Bone marrow (tissue), 2 donors: Measurements from ENCODE around the gene ZFPM1.

Experiments used
- DNase-seq, 2 donors: peaks; one replicate each; lab custom pipeline; 2025; lab: John Stamatoyannopoulos, UW

ZFPM1 gene

DNA sequence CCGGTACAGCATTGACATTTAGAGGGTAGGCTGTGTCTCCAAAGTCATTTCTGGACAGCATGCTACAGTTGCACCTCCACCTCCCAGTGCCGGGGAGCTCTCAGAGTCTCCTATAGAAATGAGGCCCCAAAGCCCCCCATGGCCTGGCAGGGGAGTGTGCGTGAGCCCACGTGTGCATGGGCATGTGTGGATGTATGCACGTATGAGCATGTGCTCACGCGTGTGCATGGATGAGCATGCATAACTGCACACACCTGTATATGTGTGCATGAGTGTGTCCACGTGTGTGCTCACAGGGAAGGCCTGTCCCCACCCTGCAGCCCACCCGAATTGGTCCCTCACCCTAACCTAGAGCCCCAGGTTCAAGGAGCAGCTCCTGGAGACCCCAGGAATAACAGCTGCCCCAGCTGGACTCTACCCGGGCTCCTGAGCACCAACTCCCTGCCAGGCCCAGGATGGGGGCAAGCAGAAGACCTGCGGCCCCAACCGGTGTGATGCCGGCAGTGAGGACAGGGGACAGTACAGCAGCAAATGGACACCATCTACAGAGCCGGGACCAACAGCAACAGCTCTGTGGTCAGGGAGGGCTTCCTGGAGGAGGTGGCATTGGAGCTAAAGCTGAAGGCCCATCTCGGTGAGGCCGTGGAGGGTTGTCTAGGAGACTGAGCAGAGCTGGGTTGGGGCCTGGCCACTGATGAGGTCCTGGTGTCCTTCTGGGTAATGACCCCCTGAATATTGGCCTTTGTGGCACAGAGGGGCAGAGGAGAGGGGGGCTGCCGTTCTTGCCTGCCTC lies 35.2 kb upstream of the ZFPM1 start:
- no peak for DNase-seq

DNA sequence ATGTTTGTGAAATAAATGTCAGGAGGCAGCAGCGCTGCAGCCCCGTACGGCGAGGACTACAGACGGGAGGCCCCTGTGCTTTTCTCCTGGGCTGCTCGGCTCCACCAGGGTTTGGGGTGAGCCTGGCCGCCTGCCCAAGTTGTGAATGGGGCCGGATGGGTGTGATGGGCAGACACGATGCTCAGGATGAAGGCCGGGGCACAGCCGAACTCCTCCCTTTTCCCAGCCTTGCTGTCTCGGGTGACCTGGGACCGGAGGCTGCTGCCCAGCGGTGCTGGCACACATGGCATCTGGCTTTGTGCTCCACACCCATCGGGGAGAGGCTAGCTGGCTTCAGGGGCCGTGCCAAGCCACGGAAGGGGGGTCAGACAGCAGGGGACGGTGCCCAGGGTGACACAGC lies 34.2 kb upstream of the ZFPM1 start:
- no peak for DNase-seq

DNA sequence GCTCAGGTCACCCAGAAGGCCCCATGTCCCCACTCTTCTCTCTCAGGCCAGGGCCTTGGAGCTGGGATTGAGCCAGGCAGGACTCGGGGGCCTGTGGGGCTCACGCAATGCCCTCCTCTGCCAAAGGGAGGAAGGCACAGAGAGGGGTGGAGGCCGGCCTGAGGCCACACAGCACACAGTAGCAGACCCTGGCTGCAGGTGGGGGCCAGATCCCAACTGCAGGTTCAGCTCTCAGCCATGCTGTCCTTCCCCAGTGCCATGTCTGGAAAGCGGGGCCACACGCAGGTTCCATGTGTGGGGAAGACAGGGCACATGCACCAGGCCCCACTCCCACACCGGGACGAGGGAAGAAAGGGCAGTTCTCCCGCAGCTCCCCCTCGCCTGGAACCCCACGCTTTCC lies 33.3 kb upstream of the ZFPM1 start:
- no peak for DNase-seq

DNA sequence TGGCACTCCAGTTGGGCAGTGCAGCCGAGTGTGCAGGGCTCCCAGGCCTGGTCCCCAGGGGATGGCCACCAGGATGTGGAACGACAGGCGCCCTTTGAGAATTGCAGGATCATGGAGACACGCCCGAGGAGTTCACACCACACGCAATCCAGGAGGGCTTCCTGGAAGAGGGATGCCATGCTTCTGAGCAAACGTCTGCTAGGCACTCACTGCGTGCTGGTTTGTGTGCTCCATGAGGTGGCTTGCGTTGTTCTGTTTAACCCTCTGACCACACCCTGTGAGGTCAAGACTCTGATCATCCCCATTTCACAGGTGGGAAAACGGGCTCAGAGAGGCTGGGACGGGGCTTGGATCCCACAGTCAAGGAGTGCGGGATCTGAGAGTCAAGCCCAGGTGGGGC lies 32.6 kb upstream of the ZFPM1 start:
- no peak for DNase-seq

DNA sequence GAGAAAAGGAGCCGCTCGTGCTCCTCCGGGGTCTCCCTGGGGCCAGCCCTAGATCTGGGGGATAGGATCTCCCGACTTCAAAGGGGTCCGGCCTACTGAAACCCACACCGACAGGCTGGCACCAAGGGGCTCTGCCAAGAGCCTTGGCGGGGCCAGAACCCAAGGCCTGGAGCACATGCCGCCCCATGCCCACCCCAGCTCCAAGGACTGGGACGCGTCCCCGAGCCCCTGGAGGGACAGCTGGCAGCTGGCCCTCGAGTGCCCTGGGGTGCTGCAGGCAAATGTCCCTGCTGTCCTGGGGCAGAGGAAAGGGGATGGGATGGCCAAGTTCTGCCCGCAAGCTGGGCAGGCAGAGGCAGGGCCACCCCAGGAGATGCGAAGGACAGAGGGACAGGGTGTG lies 31.8 kb upstream of the ZFPM1 start:
- DNase-seq = no peak

- DNase-seq = no peak
Observed at GRCh38 chr16:88421871-88422433, 31.1 kb upstream of the ZFPM1 start.

DNA sequence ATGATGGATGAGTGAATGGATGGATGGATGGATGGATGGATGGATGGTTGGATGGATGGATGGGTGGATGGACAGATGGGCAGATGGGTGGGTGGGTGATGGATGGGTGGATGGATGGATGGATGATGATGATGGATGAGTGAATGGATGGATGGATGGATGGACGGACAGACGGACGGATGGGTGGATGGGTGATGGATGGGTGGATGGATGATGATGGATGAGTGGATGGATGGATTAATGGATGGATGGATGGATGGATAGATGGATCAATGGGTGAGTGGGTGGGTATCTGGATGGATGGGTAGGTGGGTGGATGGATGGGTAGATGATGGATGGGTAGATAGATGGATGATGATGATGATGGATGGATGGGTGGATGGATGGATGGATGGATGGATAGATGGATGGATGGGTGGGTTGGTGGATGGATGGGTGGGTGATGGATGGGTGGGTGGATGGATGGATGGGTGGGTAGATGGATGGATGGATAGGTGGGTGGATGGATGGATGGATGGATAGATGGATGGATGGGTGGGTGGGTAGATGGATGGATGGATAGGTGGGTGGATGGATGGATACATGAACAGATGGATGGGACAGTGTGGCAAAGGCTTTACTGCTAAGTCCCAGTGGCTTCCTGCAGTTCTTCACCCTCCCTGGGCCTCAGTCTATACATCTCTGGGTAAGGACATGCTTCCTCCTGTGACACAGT lies 30.2 kb upstream of the ZFPM1 start:
- DNase-seq = no peak

DNA sequence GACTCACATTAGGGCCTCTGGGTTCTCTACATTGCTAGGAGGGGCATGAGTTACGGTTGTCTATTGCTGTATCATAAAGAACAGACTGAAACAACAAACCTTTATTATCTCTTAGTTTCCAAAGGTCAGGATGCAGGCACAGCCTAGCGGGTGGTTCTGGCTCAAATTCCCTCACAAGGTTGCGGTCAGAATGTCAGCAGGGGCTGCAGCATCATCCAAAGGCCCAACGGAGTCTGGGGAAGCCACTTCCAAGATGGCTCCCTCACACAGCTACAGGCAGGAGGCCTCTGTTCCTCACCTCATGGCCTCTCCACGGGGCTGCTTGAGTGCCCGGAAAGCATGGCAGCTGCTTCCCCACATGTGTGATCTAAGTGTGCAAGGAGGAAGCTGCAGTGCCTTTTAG lies 29.6 kb upstream of the ZFPM1 start:
- DNase-seq = no peak

- DNase-seq = no peak
Observed at GRCh38 chr16:88424587-88425235, 28.4 kb upstream of the ZFPM1 start.

- DNase-seq = no peak
Observed at GRCh38 chr16:88426018-88426417, 27.1 kb upstream of the ZFPM1 start.

- no peak for DNase-seq
Observed at GRCh38 chr16:88427376-88427775, 25.7 kb upstream of the ZFPM1 start.

DNA sequence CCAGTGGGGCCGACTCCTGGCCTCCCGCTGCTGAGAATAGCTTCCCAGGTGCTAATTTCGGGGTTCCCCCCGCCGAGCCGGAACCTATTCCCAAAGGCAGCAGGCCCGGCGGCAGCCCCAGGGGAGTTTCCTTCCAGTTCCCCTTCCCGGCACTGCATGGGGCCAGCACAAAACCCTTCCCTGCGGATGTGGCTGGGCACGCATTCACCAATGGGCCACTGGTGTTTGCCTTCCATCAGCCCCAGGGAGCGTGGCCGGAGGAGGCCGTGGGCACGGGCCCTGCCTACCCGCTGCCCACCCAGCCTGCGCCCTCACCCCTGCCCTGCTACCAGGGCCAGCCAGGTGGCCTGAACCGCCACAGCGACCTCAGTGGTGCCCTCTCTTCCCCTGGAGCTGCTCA lies 24.9 kb upstream of the ZFPM1 start:
- DNase-seq = no peak

DNA sequence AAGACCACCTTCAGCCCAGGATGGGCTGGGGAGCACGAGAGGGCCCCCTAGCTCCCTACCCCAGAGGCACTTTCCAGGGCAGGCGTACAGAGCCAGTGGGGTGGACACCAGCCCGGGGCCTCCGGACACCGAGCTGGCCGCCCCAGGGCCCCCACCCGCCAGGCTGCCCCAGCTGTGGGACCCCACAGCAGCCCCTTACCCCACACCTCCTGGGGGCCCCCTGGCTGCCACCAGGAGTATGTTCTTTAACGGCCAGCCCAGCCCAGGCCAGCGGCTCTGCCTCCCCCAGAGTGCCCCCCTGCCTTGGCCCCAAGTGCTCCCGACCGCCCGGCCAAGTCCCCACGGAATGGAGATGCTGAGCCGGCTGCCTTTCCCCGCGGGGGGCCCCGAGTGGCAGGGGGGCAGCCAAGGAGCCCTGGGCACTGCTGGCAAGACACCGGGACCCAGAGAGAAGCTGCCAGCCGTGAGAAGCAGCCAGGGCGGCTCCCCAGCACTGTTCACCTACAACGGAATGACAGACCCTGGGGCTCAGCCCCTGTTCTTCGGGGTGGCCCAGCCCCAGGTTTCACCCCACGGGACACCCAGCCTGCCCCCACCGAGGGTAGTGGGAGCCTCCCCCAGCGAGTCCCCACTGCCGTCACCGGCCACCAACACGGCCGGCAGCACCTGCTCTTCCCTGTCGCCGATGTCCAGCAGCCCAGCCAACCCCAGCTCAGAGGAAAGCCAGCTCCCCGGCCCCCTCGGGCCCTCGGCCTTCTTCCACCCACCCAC lies 24.3 kb upstream of the ZFPM1 start:
- no peak for DNase-seq

GRCh38 chr16:88429387-88430184 lies 23.5 kb upstream of the ZFPM1 start:
- no peak for DNase-seq

DNA sequence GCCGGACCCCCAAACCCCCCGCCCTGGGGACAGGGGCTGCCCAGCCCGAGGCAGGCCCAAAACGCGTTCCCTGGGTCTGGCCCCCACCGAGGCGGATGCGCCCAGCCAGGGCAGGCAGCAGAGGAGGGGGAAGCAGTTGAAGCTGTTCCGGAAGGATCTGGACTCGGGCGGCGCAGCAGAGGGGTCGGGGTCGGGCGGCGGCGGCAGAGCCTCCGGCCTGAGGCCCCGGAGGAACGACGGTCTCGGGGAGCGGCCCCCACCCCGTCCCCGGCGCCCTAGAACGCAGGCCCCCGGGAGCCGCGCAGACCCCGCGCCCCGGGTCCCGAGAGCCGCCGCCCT lies 22.9 kb upstream of the ZFPM1 start:
- DNase-seq = no peak

GRCh38 chr16:88430524-88431446 lies 22.3 kb upstream of the ZFPM1 start:
- peak; percentile 18 to 48 for DNase-seq

DNA sequence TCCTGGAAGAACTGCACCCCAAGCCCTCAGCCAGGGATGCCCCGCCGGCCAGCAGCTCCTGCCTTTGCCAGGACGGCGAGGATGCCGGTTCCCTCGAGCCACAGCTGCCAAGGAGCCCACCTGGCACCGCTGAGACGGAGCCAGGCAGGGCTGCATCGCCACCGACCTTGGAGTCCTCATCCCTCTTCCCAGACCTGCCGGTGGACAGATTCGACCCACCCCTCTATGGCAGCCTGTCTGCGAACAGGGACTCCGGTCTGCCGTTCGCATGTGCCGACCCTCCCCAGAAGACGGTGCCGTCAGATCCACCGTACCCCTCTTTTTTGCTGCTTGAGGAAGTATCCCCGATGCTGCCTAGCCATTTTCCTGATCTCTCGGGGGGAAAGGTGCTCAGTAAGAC lies 21.4 kb upstream of the ZFPM1 start:
- DNase-seq = no peak

GRCh38 chr16:88432174-88432573 lies 20.9 kb upstream of the ZFPM1 start:
- no peak for DNase-seq

- no peak for DNase-seq
Observed at GRCh38 chr16:88432753-88433152, 20.3 kb upstream of the ZFPM1 start.

GRCh38 chr16:88433632-88434352 lies 19.3 kb upstream of the ZFPM1 start:
- DNase-seq = no peak
